Fibroblast of the aortic adventitia (primary cell): ENCODE measurements around the gene POLR2C. TPM values are rescaled to one million over a fixed set of nuclear protein-coding genes. Genes with fewer than 3 reads are reported as not detected.
A peak's percentile ranks its signal among the peaks of the same experiment; 100 is the strongest.
"Not testable (repeated sequence)": the region's sequence is repeated elsewhere in the genome, so short reads cannot be mapped to it uniquely, and the experiment has no call there.

ENCODE experiments used
- DNase-seq: peaks from one replicate; pipeline ENCODE4 v3.0.0-alpha.2; 2010; ENCODE audit warnings: low read depth
- H3K4me3 ChIP-seq: 2 replicates; pipeline ENCODE4 v1.5.1; 2011; ENCODE audit warnings: low read depth, mild to moderate bottlenecking, control low read depth, low read length, moderate library complexity
- total RNA-seq: library from RNA; depleted of rRNA; stranded (reverse); fragments of >200 nt; gene quantifications from 2 replicates; pipeline ENCODE4 v1.2.3, GENCODE V29; 2012; ENCODE audit warnings: low replicate concordance
- TF ChIP-seq, protein P1 (sequence below): IDR thresholded peaks from 2 replicates; pipeline ENCODE4 v1.5.1; 2011; ENCODE audit warnings: mild to moderate bottlenecking, low read length, control low read depth, inconsistent platforms; ENCODE audit not compliant: insufficient read depth

The POLR2C gene
- total RNA-seq, 1 donor = 76.6 TPM

DNA sequence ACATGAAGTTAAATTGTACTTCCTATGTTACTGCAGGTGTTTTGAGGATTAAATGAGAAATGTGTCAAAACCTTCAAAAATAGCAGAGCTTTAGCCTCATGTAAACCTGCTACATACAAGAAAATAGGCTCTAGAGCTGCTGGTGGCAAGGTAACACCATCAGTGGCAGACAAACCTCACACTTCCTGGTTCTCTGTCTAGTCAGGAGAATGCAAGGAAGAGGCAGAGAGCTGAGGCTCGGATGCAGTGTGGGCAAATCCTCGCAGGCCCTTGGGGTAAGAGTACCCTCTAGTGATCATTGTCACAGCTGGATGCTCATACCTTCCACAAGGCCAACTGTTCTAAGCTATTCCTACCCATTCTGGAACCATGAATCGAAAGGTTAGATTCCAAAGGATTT lies 29.5 kb upstream of the POLR2C start:
- no peak overlapping the region for H3K4me3 ChIP-seq
- TF ChIP-seq, protein P1, sequence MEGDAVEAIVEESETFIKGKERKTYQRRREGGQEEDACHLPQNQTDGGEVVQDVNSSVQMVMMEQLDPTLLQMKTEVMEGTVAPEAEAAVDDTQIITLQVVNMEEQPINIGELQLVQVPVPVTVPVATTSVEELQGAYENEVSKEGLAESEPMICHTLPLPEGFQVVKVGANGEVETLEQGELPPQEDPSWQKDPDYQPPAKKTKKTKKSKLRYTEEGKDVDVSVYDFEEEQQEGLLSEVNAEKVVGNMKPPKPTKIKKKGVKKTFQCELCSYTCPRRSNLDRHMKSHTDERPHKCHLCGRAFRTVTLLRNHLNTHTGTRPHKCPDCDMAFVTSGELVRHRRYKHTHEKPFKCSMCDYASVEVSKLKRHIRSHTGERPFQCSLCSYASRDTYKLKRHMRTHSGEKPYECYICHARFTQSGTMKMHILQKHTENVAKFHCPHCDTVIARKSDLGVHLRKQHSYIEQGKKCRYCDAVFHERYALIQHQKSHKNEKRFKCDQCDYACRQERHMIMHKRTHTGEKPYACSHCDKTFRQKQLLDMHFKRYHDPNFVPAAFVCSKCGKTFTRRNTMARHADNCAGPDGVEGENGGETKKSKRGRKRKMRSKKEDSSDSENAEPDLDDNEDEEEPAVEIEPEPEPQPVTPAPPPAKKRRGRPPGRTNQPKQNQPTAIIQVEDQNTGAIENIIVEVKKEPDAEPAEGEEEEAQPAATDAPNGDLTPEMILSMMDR = no peak
- no peak for DNase-seq

GRCh38 chr16:57434003-57434402 lies 28.5 kb upstream of the POLR2C start:
- H3K4me3 ChIP-seq = no peak overlapping the region
- DNase-seq = no peak
- TF ChIP-seq, protein P1 = no peak

GRCh38 chr16:57435838-57436237 lies 26.6 kb upstream of the POLR2C start:
- no peak overlapping the region for H3K4me3 ChIP-seq
- TF ChIP-seq, protein P1 = no peak
- no peak for DNase-seq

DNA sequence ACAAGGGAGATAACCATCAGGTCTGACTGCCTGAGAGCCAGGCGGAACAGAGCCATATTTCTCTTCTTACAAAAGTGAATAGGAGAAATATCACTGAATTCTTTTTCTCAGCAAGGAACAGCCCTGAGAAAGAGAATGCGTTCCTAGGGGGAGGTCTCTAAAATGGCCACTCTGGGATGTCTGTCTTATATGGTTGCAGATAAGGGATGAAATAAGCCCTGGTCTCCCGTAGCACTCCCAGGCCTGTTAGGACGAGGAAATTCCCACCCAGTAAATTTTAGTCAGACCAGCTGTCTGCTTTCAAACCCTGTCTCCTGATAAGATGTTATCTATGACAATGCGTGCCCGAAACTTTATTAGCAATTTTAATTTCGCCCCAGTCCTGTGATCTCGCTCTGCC lies 22.5 kb upstream of the POLR2C start:
- DNase-seq, H3K4me3 ChIP-seq: not testable (repeated sequence)

- H3K4me3 ChIP-seq, DNase-seq: not testable (repeated sequence)
Measured at GRCh38 chr16:57440551-57440950, 21.9 kb upstream of the POLR2C start.

DNA sequence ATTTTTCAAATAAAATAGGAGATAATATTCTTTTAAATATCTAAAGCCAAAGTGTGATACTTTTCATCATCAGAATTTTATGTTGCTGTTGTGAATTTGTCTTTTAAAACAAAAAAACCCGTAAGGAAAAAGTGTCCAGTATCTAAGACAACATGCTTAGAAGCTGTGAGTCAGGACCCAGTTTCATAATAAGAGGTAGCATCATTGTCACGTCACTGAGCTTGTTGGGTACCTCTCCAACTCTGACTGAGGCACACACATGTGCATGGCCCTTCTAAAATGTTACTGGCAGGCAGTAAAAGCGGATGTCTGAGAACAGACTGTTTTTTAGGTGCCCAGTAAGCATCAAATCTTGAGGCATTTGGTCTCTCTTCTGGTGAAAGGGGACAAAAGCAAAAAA lies 17.8 kb upstream of the POLR2C start:
- H3K4me3 ChIP-seq = no peak overlapping the region
- peak; percentile 59 for DNase-seq
- TF ChIP-seq, protein P1 = no peak

DNA sequence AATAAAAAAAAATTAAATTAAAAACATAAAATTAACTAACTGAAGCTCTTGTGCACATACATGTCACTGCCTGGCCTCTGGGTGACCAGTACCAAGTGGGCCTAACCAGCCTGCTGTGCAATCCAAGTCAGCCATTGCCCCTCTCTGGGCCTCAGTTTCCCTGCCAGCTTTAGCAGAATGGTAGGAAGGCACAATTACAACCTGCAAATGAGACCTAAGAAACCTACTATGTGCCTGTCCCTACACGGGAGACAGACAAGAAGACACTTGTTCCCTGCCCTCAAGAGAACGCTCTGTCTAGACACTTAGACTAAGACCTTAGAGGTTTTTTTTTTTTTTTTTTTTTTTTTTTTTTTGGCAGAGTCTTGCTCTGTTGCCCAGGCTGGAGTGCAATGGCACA lies 17.0 kb upstream of the POLR2C start:
- TF ChIP-seq, protein P1 = no peak
- DNase-seq = no peak
- H3K4me3 ChIP-seq = no peak overlapping the region

GRCh38 chr16:57446531-57447185 lies 15.8 kb upstream of the POLR2C start:
- TF ChIP-seq, protein P1 = no peak
- DNase-seq = peak; percentile 35

More at GRCh38 chr16:57446531-57447185, 15.8 kb upstream of the POLR2C start:
- H3K4me3 ChIP-seq = peak overlapping the region; percentile 97
